ENCODE results near the gene MIAT. TPM values are rescaled to one million over a fixed set of nuclear protein-coding genes. Genes with fewer than 3 reads are reported as not detected.

MIAT gene
- total RNA-seq, 2 donors from 2014 or later, result 1.2 to 4.4 TPM

GRCh38 chr22:26724414-26724813 lies 67.0 kb downstream of the MIAT start:
- H3K4me3 ChIP-seq (ENCODE audit: low read length), result no peak overlapping the region
- Mint-ChIP-seq H3K9me3 (peaks cover 5% of the 10 kb centered on the region), H3K27me3 (ENCODE audit: insufficient read depth) (no peaks in the 10 kb centered on the region), H3K36me3 (ENCODE audit: low read depth) (peaks cover 29% of the 10 kb centered on the region), H3K27ac (no peak overlapping the region), H3K4me1 (no peaks in the 10 kb centered on the region), H3K4me3 (no peak overlapping the region)
- no peaks in the 10 kb centered on the region for H3K4me1 ChIP-seq (ENCODE audit: control insufficient read depth, insufficient read depth, low read length)
- WGBS, 2 experiments (ENCODE audit: insufficient coverage in 1 of 2, insufficient read length in 1 of 2), result 94 to 100% methylated on average over 6 of the region's 6 CpGs
- H3K9ac ChIP-seq (ENCODE audit: extremely low read depth, low read length, poor library complexity, severe bottlenecking), result no peak overlapping the region
- peaks cover 9% of the 10 kb centered on the region for H3K9me3 ChIP-seq (ENCODE audit: control insufficient read depth, low read length)
- no peak for TF ChIP-seq CTCF (conservative IDR thresholded peaks at IDR 0.05)
- no peaks in the 10 kb centered on the region for H3K27me3 ChIP-seq (ENCODE audit: control insufficient read depth, insufficient read depth, low read length, poor library complexity, severe bottlenecking)
- no peak for DNase-seq
- H3K36me3 ChIP-seq (ENCODE audit: control insufficient read depth, insufficient read depth, low read length), result peaks cover 11% of the 10 kb centered on the region
- no peak overlapping the region for H3K27ac ChIP-seq (ENCODE audit: low read depth, low read length)

- H3K36me3 Mint-ChIP-seq (ENCODE audit: low read depth), result peaks cover 29% of the 10 kb centered on the region
- DNase-seq, result no peak
- H3K4me1 Mint-ChIP-seq, result peaks cover 4% of the 10 kb centered on the region
- peaks cover 5% of the 10 kb centered on the region for H3K9me3 Mint-ChIP-seq
- no peaks in the 10 kb centered on the region for H3K27me3 Mint-ChIP-seq (ENCODE audit: insufficient read depth)
- H3K4me3 ChIP-seq (ENCODE audit: low read length), result no peak overlapping the region
- no peak for TF ChIP-seq CTCF (conservative IDR thresholded peaks at IDR 0.05)
- H3K4me1 ChIP-seq (ENCODE audit: control insufficient read depth, insufficient read depth, low read length), result no peaks in the 10 kb centered on the region
- H3K36me3 ChIP-seq (ENCODE audit: control insufficient read depth, insufficient read depth, low read length), result peaks cover 13% of the 10 kb centered on the region
- no peak overlapping the region for H3K4me3 Mint-ChIP-seq
- H3K9me3 ChIP-seq (ENCODE audit: control insufficient read depth, low read length), result peaks cover 13% of the 10 kb centered on the region
- 86 to 95% methylated on average over 1 to 3 of the region's 3 CpGs for WGBS, 2 experiments (ENCODE audit: insufficient coverage in 1 of 2, insufficient read length in 1 of 2)
- H3K27me3 ChIP-seq (ENCODE audit: control insufficient read depth, insufficient read depth, low read length, poor library complexity, severe bottlenecking), result no peaks in the 10 kb centered on the region
- H3K9ac ChIP-seq (ENCODE audit: extremely low read depth, low read length, poor library complexity, severe bottlenecking), result no peak overlapping the region
- no peak overlapping the region for H3K27ac ChIP-seq (ENCODE audit: low read depth, low read length)
- no peak overlapping the region for H3K27ac Mint-ChIP-seq
These were observed 67.8 kb downstream of the MIAT start for GRCh38 chr22:26725012-26725676.

Other genes with a start within 250 kb of the MIAT start
- gene ASPHD2, start 228.3 kb upstream of the MIAT start, total RNA-seq, result 1 to 10 TPM; 6.0 to 7.3 TPM
- gene HPS4, start 173.8 kb upstream of the MIAT start, total RNA-seq, result 10 to 100 TPM; 41.7 to 57.6 TPM
- 10 to 100 TPM; 27.4 to 30.0 TPM for gene SRRD, start 173.7 kb upstream of the MIAT start, total RNA-seq
- gene TFIP11, start 145.1 kb upstream of the MIAT start, total RNA-seq, result 10 to 100 TPM; 28.4 to 28.9 TPM
- 10 to 100 TPM; 38.9 to 53.2 TPM for gene TPST2, start 67.5 kb upstream of the MIAT start, total RNA-seq
- gene CRYBB1, start 39.6 kb upstream of the MIAT start, total RNA-seq, result 1 to 10 TPM in 1 of 2 donors, under 1 TPM in 1; 0.33 to 1.7 TPM
- gene CRYBA4, start 35.6 kb upstream of the MIAT start, total RNA-seq, result not detected